HG03460 (cell line): ENCODE data around the gene SASH3.

Source experiments
- ATAC-seq: cut with Tn5 transposase; IDR thresholded peaks from one replicate; pipeline ENCODE4 v1.9.1; 2021; ENCODE audit not compliant: unreplicated experiment

The SASH3 gene

GRCh38 chrX:129782706-129783105, 3.0 kb downstream of the SASH3 start:
- no peak for ATAC-seq

GRCh38 chrX:129783291-129783713, 3.6 kb downstream of the SASH3 start:
- no peak for ATAC-seq

GRCh38 chrX:129784371-129784770, 4.6 kb downstream of the SASH3 start:
- ATAC-seq, result no peak

- ATAC-seq, result no peak
Measured at GRCh38 chrX:129785160-129785947, 5.6 kb downstream of the SASH3 start.

GRCh38 chrX:129786210-129786651, 6.5 kb downstream of the SASH3 start:
- ATAC-seq, result peak; percentile 69

- ATAC-seq, result no peak
Measured at GRCh38 chrX:129787336-129788055, 7.7 kb downstream of the SASH3 start.

- ATAC-seq, result no peak
Measured at GRCh38 chrX:129788527-129788926, 8.8 kb downstream of the SASH3 start.

GRCh38 chrX:129790146-129790545, 10.4 kb downstream of the SASH3 start:
- ATAC-seq, result no peak

- ATAC-seq, result no peak
Measured at GRCh38 chrX:129790808-129791207, 11.1 kb downstream of the SASH3 start.

GRCh38 chrX:129791336-129791735, 11.6 kb downstream of the SASH3 start:
- no peak for ATAC-seq

- no peak for ATAC-seq
Measured at GRCh38 chrX:129791961-129792570, 12.3 kb downstream of the SASH3 start.

GRCh38 chrX:129792586-129793291, 13.0 kb downstream of the SASH3 start:
- no peak for ATAC-seq

GRCh38 chrX:129793604-129794191, 13.9 kb downstream of the SASH3 start:
- no peak for ATAC-seq

GRCh38 chrX:129795584-129795983, 15.8 kb downstream of the SASH3 start:
- ATAC-seq, result no peak

GRCh38 chrX:129797251-129797906, 17.6 kb downstream of the SASH3 start:
- ATAC-seq, result no peak

GRCh38 chrX:129798456-129798855, 18.7 kb downstream of the SASH3 start:
- no peak for ATAC-seq

- no peak for ATAC-seq
Measured at GRCh38 chrX:129798888-129799287, 19.1 kb downstream of the SASH3 start.

- no peak for ATAC-seq
Measured at GRCh38 chrX:129800186-129800585, 20.4 kb downstream of the SASH3 start.

- no peak for ATAC-seq
Measured at GRCh38 chrX:129802863-129803262, 23.1 kb downstream of the SASH3 start.

GRCh38 chrX:129804806-129805205, 25.1 kb downstream of the SASH3 start:
- ATAC-seq, result no peak
